Measurements from ENCODE around the gene HOXC6. TPM values are rescaled to one million over a fixed set of nuclear protein-coding genes. Genes with fewer than 3 reads are reported as not detected.

HOXC6 gene
- total and polyA plus RNA-seq, 5 donors: 0.34 to 0.65 (median 0.45) TPM; not detected in 1

- H3K9me3 ChIP-seq (ENCODE audit: control insufficient read depth, low read length): no peaks in the 10 kb centered on the region
- peaks cover 3% of the 10 kb centered on the region for H3K27me3 ChIP-seq (ENCODE audit: control insufficient read depth, insufficient read depth)
- H3K4me1 ChIP-seq (ENCODE audit: control insufficient read depth, insufficient read depth, low read length): no peaks in the 10 kb centered on the region
- ATAC-seq: no peak
- H3K4me3 ChIP-seq (ENCODE audit: low read length): no peak overlapping the region
- no peak overlapping the region for H3K27ac ChIP-seq (ENCODE audit: low read length)
- no peak for DNase-seq
- WGBS: 31% methylated on average over 3 of the region's 3 CpGs
- intact Hi-C loops (cut with DNase I): no loop called here
Measured at GRCh38 chr12:54048406-54049093, 20.3 kb downstream of the HOXC6 start.

- Histone ChIP-seq H3K27me3 (ENCODE audit: control insufficient read depth, insufficient read depth) (peaks cover 3% of the 10 kb centered on the region), H3K27ac (ENCODE audit: low read length) (no peak overlapping the region), H3K4me1 (ENCODE audit: control insufficient read depth, insufficient read depth, low read length) (no peaks in the 10 kb centered on the region), H3K9me3 (ENCODE audit: control insufficient read depth, low read length) (no peaks in the 10 kb centered on the region), H3K4me3 (ENCODE audit: low read length) (no peak overlapping the region)
- DNase-seq (no peak), ATAC-seq (no peak)
- WGBS: 38% methylated on average over 6 of the region's 6 CpGs
- intact Hi-C loops (cut with DNase I): no loop called here
Measured at GRCh38 chr12:54049108-54049507, 20.9 kb downstream of the HOXC6 start.

GRCh38 chr12:54050482-54050810, 22.2 kb downstream of the HOXC6 start:
- Histone ChIP-seq H3K27me3 (ENCODE audit: control insufficient read depth, insufficient read depth) (peaks cover 3% of the 10 kb centered on the region), H3K9me3 (ENCODE audit: control insufficient read depth, low read length) (no peaks in the 10 kb centered on the region), H3K4me3 (ENCODE audit: low read length) (no peak overlapping the region), H3K27ac (ENCODE audit: low read length) (no peak overlapping the region), H3K4me1 (ENCODE audit: control insufficient read depth, insufficient read depth, low read length) (no peaks in the 10 kb centered on the region)
- intact Hi-C loops (cut with DNase I): no loop called here
- DNase-seq (no peak), ATAC-seq (no peak)
- WGBS: 18% methylated on average over 2 of the region's 2 CpGs

DNA sequence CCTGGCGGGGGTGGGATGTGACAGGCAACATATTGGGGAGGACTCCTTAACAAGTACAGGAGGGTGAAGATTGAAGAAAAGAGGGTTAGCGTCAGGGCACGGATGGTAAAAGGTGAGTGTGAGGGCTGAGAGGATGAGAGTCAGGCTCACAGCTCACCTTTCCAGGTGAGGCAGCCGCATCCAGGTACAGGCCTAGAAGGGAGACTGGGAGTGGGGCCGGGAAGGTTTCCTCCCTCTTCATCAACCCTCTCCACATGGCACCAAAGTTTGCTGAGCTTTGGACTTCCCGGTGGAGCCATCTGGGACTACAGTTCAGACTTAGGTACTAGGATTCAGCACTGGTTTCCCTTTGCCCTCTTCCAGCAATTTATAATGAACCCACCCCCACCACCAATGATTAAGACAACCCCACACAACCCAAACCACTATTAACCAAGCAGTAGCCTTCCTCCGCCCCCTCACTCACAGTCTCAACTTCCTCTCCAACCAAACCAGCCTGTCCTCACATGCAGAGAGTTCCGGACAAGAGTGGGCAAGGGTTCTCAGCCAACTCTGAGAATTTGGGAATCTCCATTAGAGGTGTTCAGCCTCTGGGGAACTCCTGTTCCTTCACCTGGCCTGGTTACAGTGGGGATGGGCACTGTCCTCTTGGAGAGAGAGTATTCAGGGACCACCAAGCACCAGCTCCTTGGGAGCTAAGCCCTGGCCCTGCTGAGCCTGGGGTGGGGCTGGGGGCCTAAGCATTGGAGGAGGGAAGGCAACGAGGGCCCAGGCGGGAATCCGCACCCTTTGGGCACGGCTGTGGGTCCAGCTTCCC, 23.0 kb downstream of the HOXC6 start:
- no peak for DNase-seq
- Histone ChIP-seq H3K4me1 (ENCODE audit: control insufficient read depth, insufficient read depth, low read length) (no peaks in the 10 kb centered on the region), H3K4me3 (ENCODE audit: low read length) (no peak overlapping the region), H3K9me3 (ENCODE audit: control insufficient read depth, low read length) (no peaks in the 10 kb centered on the region), H3K27me3 (ENCODE audit: control insufficient read depth, insufficient read depth) (peaks cover 3% of the 10 kb centered on the region), H3K27ac (ENCODE audit: low read length) (no peak overlapping the region)
- ATAC-seq: no peak
- 30% methylated on average over 12 of the region's 12 CpGs for WGBS
- intact Hi-C loops (cut with DNase I): no loop called here

DNA sequence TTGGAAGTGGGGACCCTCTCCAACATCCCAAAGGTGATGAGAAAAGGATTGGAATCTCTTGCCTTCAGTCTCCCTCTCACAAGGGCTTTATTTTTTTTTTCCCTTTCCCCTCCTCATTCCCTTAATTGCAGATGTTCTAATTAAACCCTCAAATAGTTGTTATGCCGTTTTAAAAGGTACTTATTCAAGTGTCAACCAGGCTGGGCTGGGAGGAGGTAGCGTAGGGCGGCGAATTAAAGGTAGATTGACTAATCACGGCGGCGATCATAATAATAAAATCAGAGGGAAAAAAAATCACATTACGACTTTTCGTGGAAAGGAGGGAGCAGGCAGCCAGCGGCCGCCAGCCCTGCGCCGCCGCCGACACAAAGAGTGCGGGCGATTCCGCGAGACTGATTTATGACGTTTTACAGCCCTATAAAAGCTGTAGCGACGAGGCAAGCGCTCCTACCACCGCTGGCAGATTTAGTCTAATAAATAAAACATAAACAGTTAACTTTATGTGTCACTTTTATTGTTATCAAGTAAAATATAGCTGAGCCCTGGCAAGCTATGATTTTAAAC, 23.7 kb downstream of the HOXC6 start:
- Histone ChIP-seq H3K9me3 (ENCODE audit: control insufficient read depth, low read length) (no peaks in the 10 kb centered on the region), H3K4me3 (ENCODE audit: low read length) (no peak overlapping the region), H3K4me1 (ENCODE audit: control insufficient read depth, insufficient read depth, low read length) (no peaks in the 10 kb centered on the region), H3K27me3 (ENCODE audit: control insufficient read depth, insufficient read depth) (peaks cover 3% of the 10 kb centered on the region), H3K27ac (ENCODE audit: low read length) (no peak overlapping the region)
- no peak for ATAC-seq
- DNase-seq: no peak
- 21% methylated on average over 24 of the region's 24 CpGs for WGBS
- intact Hi-C loops (cut with DNase I): no loop called here

GRCh38 chr12:54052438-54053002, 24.3 kb downstream of the HOXC6 start:
- Histone ChIP-seq H3K27ac (ENCODE audit: low read length) (no peak overlapping the region), H3K4me3 (ENCODE audit: low read length) (no peak overlapping the region), H3K4me1 (ENCODE audit: control insufficient read depth, insufficient read depth, low read length) (no peaks in the 10 kb centered on the region), H3K27me3 (ENCODE audit: control insufficient read depth, insufficient read depth) (peaks cover 3% of the 10 kb centered on the region), H3K9me3 (ENCODE audit: control insufficient read depth, low read length) (no peaks in the 10 kb centered on the region)
- intact Hi-C loops (cut with DNase I): no loop called here
- WGBS: 18% methylated on average over 10 of the region's 10 CpGs
- DNase-seq (no peak), ATAC-seq (peak in 1 of 2 donors; percentile 10)

- no peak overlapping the region for H3K27ac ChIP-seq (ENCODE audit: low read length)
- ATAC-seq: peak; percentile 41 to 50
- peak overlapping the region; percentile 48 for H3K4me3 ChIP-seq (ENCODE audit: low read length)
- WGBS: 4% methylated on average over 22 of the region's 22 CpGs
- H3K4me1 ChIP-seq (ENCODE audit: control insufficient read depth, insufficient read depth, low read length): no peaks in the 10 kb centered on the region
- H3K27me3 ChIP-seq (ENCODE audit: control insufficient read depth, insufficient read depth): peaks cover 3% of the 10 kb centered on the region
- intact Hi-C loops (cut with DNase I): no loop called here
- H3K9me3 ChIP-seq (ENCODE audit: control insufficient read depth, low read length): no peaks in the 10 kb centered on the region
- DNase-seq: peak in 1 of 3 donors; percentile 64
Measured at GRCh38 chr12:54053003-54053750, 24.9 kb downstream of the HOXC6 start.

GRCh38 chr12:54053751-54054741, 25.8 kb downstream of the HOXC6 start, which contains the start of gene HOXC4:
Gene HOXC4 (plus strand): TSS chr12:54053835. CDS start chr12:54053923, 88 bp downstream.
- Histone ChIP-seq H3K27ac (ENCODE audit: low read length) (no peak within 1 kb of the TSS), H3K27me3 (ENCODE audit: control insufficient read depth, insufficient read depth) (peaks cover 2% of the 10 kb centered on the region), H3K9me3 (ENCODE audit: control insufficient read depth, low read length) (no peaks in the 10 kb centered on the region), H3K4me3 (ENCODE audit: low read length) (peak within 1 kb of the TSS; percentile 48), H3K4me1 (ENCODE audit: control insufficient read depth, insufficient read depth, low read length) (no peaks in the 10 kb centered on the region)
- intact Hi-C loops (cut with DNase I): no loop called here
- peak; percentile 67 for ATAC-seq
- DNase-seq: peak in 1 of 3 donors; percentile 61
- 3% methylated on average over 52 of the region's 52 CpGs for WGBS

DNA sequence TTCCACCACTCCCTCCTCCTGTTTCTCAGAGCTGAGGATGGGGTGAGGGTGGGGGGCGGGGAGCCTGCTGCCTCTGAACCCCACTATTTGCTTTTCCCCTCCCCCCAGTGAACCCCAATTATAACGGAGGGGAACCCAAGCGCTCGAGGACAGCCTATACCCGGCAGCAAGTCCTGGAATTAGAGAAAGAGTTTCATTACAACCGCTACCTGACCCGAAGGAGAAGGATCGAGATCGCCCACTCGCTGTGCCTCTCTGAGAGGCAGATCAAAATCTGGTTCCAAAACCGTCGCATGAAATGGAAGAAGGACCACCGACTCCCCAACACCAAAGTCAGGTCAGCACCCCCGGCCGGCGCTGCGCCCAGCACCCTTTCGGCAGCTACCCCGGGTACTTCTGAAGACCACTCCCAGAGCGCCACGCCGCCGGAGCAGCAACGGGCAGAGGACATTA, 26.5 kb downstream of the HOXC6 start:
- no peaks in the 10 kb centered on the region for H3K4me1 ChIP-seq (ENCODE audit: control insufficient read depth, insufficient read depth, low read length)
- H3K27me3 ChIP-seq (ENCODE audit: control insufficient read depth, insufficient read depth): peaks cover 2% of the 10 kb centered on the region

GRCh38 chr12:54055552-54055951, 27.3 kb downstream of the HOXC6 start:
- Histone ChIP-seq H3K4me3 (ENCODE audit: low read length) (no peak overlapping the region), H3K27me3 (ENCODE audit: control insufficient read depth, insufficient read depth) (peaks cover 2% of the 10 kb centered on the region), H3K27ac (ENCODE audit: low read length) (no peak overlapping the region), H3K9me3 (ENCODE audit: control insufficient read depth, low read length) (no peaks in the 10 kb centered on the region), H3K4me1 (ENCODE audit: control insufficient read depth, insufficient read depth, low read length) (no peaks in the 10 kb centered on the region)
- intact Hi-C loops (cut with DNase I): no loop called here
- WGBS: 51% methylated on average over 2 of the region's 2 CpGs
- ATAC-seq (no peak), DNase-seq (no peak)

More for the DNA sequence above, 26.5 kb downstream of the HOXC6 start:
- DNase-seq (no peak), ATAC-seq (no peak)
- intact Hi-C loops (cut with DNase I): no loop called here
- no peaks in the 10 kb centered on the region for H3K9me3 ChIP-seq (ENCODE audit: control insufficient read depth, low read length)
- H3K4me3 ChIP-seq (ENCODE audit: low read length): peak overlapping the region; percentile 48
- no peak overlapping the region for H3K27ac ChIP-seq (ENCODE audit: low read length)
- 21% methylated on average over 24 of the region's 24 CpGs for WGBS

Data from right cardiac atrium (tissue), 5 donors.